Breast epithelium (tissue), 4 donors: ENCODE data around the gene ATP8B4. TPM values are rescaled to one million over a fixed set of nuclear protein-coding genes. Genes with fewer than 3 reads are reported as not detected.

Experiments
- DNase-seq, 2 donors: peaks; one replicate each; pipeline ENCODE4 v3.0.0-alpha.2; 2019; ENCODE audit warnings: low spot score in 2 of 2
- H3K27ac ChIP-seq, 2 donors: fragments of 200-600 bp; sonication (generic) in 1 of 2; one replicate each; pipeline ENCODE4 v1.5.1; 2016 to 2019; ENCODE audit warnings: mild to moderate bottlenecking in 1 of 2
- H3K27me3 ChIP-seq, 2 donors: fragments of 200-600 bp; sonication (generic) in 1 of 2; one replicate each; pipeline versions ENCODE4 v1.5.1 to v1.6.0; 2017 to 2019; ENCODE audit warnings: control low read depth in 1 of 2, mild to moderate bottlenecking in 1 of 2
- H3K36me3 ChIP-seq: fragments of 200-600 bp; one replicate; pipeline ENCODE4 v1.5.1; 2019
- H3K4me1 ChIP-seq, 2 donors: fragments of 200-600 bp; sonication (generic); one replicate each; pipeline ENCODE4 v1.5.1; 2016 to 2019; ENCODE audit warnings: control low read depth in 1 of 2
- H3K4me3 ChIP-seq, 3 donors: fragments of 200-600 bp; sonication (generic); 1 replicate in 2 of 3; 2 replicates in 1 of 3; pipeline ENCODE4 v1.5.1; 2016 to 2019; ENCODE audit warnings: mild to moderate bottlenecking in 3 of 3, moderate library complexity in 2 of 3
- H3K9me3 ChIP-seq, 2 donors: fragments of 200-600 bp; sonication (generic) in 1 of 2; one replicate each; pipeline ENCODE4 v1.5.1; 2016 to 2019; ENCODE audit warnings: control low read depth in 1 of 2
- POLR2A ChIP-seq: fragments of 450-650 bp; IDR thresholded peaks from one replicate; pipeline ENCODE4 v1.6.1; 2016; ENCODE audit warnings: antibody characterized with exemption, mild to moderate bottlenecking, moderate library complexity
- POLR2AphosphoS5 ChIP-seq, 3 donors: sonication (generic); formaldehyde crosslinking; IDR thresholded peaks; one replicate each; pipeline ENCODE4 v1.6.1; 2017; ENCODE audit warnings: antibody characterized with exemption in 3 of 3
- intact Hi-C: fragments of 100-400 bp; cut with DNase I; formaldehyde crosslinking; loops from one replicate; pipeline ENCODE4 v1.15.1; 2023; ENCODE audit warnings: low total_unique reads
- total RNA-seq, 3 donors: library from RNA; depleted of rRNA; stranded (reverse); fragments of >200 nt; gene quantifications; one replicate each; pipeline ENCODE4 v1.1.0, GENCODE V29; 2016
- TF ChIP-seq, protein P1 (sequence below), 3 donors: fragments of 450-650 bp; IDR thresholded peaks; one replicate each; pipeline ENCODE4 v1.5.1; 2016 to 2017; ENCODE audit warnings: antibody characterized with exemption in 3 of 3, mild to moderate bottlenecking in 3 of 3, moderate library complexity in 3 of 3

The ATP8B4 gene
- total RNA-seq, 3 donors from 2014 or later: 7.9 to 28.3 (median 9.5) TPM

DNA sequence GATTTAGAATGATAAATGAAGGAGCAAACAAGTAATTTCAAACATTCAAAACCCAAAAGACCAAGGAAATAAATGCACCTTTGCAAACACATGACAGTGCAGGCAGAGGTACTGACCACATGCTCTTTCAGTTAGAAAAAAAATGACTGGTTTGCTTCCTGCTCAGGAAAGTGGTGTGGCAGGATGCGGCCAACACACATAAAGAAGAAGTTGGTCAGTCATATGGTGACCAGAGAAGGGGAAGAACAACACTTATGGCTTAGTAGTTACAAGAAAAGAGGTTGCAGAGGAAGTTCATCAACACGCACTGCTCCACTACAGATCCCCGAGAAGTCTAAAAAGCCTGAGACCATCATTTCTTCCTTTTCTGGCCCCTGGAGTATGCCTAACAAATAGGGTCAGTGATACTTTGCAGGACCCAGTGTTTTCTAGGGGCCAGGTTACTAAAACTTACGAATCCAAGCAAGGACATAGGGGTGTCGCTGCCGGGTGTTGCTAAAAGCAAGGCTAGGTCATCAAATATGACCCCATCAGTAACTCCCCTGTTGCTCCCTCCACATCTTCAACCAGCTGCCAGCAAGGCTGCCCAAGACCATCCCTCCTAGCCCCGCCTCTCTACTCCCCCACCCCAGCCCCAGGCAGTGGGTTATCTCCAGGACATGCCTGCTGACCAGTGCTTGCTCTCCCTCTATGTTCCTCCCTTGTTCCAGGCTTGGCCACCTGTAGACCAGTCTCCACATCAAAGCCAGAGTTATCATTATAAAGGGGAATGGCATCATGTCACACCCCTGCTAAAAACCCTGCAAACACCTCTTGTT lies 11.2 kb downstream of the ATP8B4 start:
- TF ChIP-seq POLR2AphosphoS5 (IDR thresholded peaks at IDR 0.05): no peak
- TF ChIP-seq, protein P1, sequence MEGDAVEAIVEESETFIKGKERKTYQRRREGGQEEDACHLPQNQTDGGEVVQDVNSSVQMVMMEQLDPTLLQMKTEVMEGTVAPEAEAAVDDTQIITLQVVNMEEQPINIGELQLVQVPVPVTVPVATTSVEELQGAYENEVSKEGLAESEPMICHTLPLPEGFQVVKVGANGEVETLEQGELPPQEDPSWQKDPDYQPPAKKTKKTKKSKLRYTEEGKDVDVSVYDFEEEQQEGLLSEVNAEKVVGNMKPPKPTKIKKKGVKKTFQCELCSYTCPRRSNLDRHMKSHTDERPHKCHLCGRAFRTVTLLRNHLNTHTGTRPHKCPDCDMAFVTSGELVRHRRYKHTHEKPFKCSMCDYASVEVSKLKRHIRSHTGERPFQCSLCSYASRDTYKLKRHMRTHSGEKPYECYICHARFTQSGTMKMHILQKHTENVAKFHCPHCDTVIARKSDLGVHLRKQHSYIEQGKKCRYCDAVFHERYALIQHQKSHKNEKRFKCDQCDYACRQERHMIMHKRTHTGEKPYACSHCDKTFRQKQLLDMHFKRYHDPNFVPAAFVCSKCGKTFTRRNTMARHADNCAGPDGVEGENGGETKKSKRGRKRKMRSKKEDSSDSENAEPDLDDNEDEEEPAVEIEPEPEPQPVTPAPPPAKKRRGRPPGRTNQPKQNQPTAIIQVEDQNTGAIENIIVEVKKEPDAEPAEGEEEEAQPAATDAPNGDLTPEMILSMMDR (IDR thresholded peaks at IDR 0.05): no peak
- no peak for TF ChIP-seq POLR2A
- no peak for DNase-seq
- H3K4me3 ChIP-seq: no peak overlapping the region

DNA sequence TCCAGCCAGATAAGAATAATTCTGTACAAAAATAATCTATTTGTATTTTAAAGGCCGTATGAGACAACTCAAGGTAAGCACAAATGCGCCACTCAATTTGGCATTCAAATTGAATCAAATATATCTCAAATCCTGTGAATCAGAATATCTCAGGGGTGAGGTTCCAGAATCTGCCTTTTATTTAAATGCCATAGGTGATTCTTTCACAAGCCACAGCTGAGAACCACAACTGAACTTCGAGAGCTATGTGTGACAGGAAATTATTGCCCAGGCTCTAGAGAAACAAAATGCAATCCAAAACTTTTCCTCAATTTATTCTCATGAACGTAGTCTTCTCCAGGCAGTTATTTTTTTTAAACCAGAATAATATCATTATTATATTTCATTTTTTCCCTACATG lies 11.9 kb downstream of the ATP8B4 start:
- H3K27ac ChIP-seq: no peak overlapping the region
- intact Hi-C loops: no loop called here
- H3K36me3 ChIP-seq: no peaks in the 10 kb centered on the region
- no peaks in the 10 kb centered on the region for H3K9me3 ChIP-seq
- DNase-seq: no peak
- no peak for TF ChIP-seq POLR2AphosphoS5 (IDR thresholded peaks at IDR 0.05)
- TF ChIP-seq, protein P1 (IDR thresholded peaks at IDR 0.05): no peak
- no peak for TF ChIP-seq POLR2A
- H3K4me1 ChIP-seq: no peaks in the 10 kb centered on the region
- no peak overlapping the region for H3K4me3 ChIP-seq
- H3K27me3 ChIP-seq: no peaks in the 10 kb centered on the region

More for the DNA sequence above, 11.2 kb downstream of the ATP8B4 start:
- no peaks in the 10 kb centered on the region for H3K9me3 ChIP-seq
- no peaks in the 10 kb centered on the region for H3K36me3 ChIP-seq
- H3K27me3 ChIP-seq: no peaks in the 10 kb centered on the region
- intact Hi-C loops: loop anchor here (2.0 kb wide), 1 partner anchor 29 kb away; no protein-coding TSS in a partner anchor
- H3K4me1 ChIP-seq: no peaks in the 10 kb centered on the region
- no peak overlapping the region for H3K27ac ChIP-seq

DNA sequence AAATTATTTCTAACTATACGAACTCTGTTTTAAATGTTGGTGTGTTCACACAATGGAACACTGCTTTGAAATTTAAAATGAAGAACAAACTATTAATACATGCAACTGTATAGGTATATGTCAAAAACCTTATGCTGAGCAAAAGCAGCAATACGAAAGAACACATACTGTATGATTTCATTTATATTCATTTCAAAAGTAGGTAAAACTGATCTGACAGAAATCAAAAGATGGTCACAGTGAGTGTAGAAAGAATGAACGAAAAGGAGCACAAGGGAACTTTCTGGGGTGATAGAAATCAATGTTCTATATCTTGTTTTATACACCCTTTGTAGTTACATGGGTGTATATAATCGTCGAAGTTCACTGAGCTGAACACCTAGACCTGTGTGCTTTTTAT lies 12.6 kb downstream of the ATP8B4 start:
- Histone ChIP-seq H3K4me1 (no peaks in the 10 kb centered on the region), H3K27me3 (no peaks in the 10 kb centered on the region), H3K4me3 (no peak overlapping the region), H3K36me3 (no peaks in the 10 kb centered on the region), H3K9me3 (no peaks in the 10 kb centered on the region), H3K27ac (no peak overlapping the region)
- TF ChIP-seq POLR2AphosphoS5 (IDR thresholded peaks at IDR 0.05) (no peak), POLR2A (no peak)
- TF ChIP-seq, protein P1 (IDR thresholded peaks at IDR 0.05): no peak
- no peak for DNase-seq
- intact Hi-C loops: no loop called here

DNA sequence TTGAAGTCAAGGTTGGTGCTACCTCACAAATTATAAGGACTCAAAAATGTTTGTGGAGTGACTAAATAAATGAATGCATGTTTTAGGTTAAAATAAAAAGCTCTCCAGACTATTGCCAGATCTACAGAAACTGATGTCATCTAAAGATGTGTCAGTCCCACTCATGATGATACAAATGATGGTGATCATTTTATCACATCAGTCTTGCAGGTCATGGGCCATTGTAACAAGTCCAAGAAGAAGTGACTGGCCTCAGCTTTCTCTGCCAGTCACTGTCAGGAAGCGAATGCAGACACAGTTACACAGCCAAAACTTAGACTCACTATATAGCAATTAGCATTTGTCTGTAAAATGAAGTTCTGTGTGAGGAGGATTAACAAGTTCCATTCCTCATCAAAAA lies 18.5 kb downstream of the ATP8B4 start:
- H3K4me3 ChIP-seq: no peak overlapping the region
- DNase-seq: no peak
- H3K4me1 ChIP-seq: no peaks in the 10 kb centered on the region
- no peak overlapping the region for H3K27ac ChIP-seq
- H3K27me3 ChIP-seq: no peaks in the 10 kb centered on the region
- no peaks in the 10 kb centered on the region for H3K9me3 ChIP-seq
- no peak for TF ChIP-seq POLR2AphosphoS5 (IDR thresholded peaks at IDR 0.05)
- intact Hi-C loops: no loop called here
- H3K36me3 ChIP-seq: no peaks in the 10 kb centered on the region

DNA sequence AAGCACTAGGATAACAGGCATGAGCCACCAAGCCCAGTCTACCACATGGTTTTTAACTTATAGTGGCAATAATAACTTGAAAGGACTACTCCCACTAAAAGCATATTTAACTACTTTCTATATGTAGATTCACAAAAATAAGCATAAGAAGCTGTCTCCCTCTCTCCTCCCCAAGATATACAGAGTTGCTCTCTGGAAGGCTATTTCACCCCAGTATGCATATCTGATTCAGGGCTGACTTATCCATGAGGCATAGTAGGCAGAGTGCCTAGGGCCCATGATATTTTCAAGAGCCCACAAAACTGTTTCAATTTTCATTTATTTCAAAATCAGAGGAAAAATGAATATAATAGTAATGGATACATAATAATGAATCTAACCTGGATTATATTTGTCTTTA lies 20.5 kb downstream of the ATP8B4 start:
- Histone ChIP-seq H3K36me3 (no peaks in the 10 kb centered on the region), H3K4me3 (no peak overlapping the region), H3K27ac (no peak overlapping the region), H3K27me3 (no peaks in the 10 kb centered on the region), H3K9me3 (no peaks in the 10 kb centered on the region), H3K4me1 (no peaks in the 10 kb centered on the region)
- intact Hi-C loops: no loop called here
- TF ChIP-seq, protein P1 (IDR thresholded peaks at IDR 0.05): no peak
- no peak for DNase-seq
